Fibroblast of villous mesenchyme (primary cell): ENCODE measurements around the gene AUTS2. TPM values are rescaled to one million over a fixed set of nuclear protein-coding genes. Genes with fewer than 3 reads are reported as not detected.

Experiments used
- DNase-seq: peaks from one replicate; pipeline ENCODE4 v3.0.0-alpha.2; 2010; ENCODE audit warnings: low read depth
- H3K4me3 ChIP-seq: 2 replicates; pipeline ENCODE4 v1.5.1; 2011; ENCODE audit warnings: low read depth, mild to moderate bottlenecking, low read length
- CTCF ChIP-seq: IDR thresholded peaks from 2 replicates; pipeline ENCODE4 v1.5.1; 2012; ENCODE audit warnings: low read depth, mild to moderate bottlenecking, low read length; ENCODE audit not compliant: insufficient read depth
- total RNA-seq: library from RNA; depleted of rRNA; stranded (reverse); fragments of >200 nt; gene quantifications from 2 replicates; pipeline ENCODE4 v1.2.3, GENCODE V29; 2012

Gene AUTS2
- total RNA-seq, 1 donor, result 3.9 TPM

GRCh38 chr7:70673778-70674570 lies 1075.7 kb downstream of the AUTS2 start:
- TF ChIP-seq CTCF, result no peak
- no peak overlapping the region for H3K4me3 ChIP-seq
- no peak for DNase-seq

- no peak overlapping the region for H3K4me3 ChIP-seq
- DNase-seq, result no peak
- no peak for TF ChIP-seq CTCF
Measured at GRCh38 chr7:70674571-70675010, 1076.3 kb downstream of the AUTS2 start.

- no peak overlapping the region for H3K4me3 ChIP-seq
- no peak for TF ChIP-seq CTCF
- DNase-seq, result no peak
Measured at GRCh38 chr7:70676243-70676642, 1078.0 kb downstream of the AUTS2 start.

- DNase-seq, result peak; percentile 3
- TF ChIP-seq CTCF, result no peak
- H3K4me3 ChIP-seq, result no peak overlapping the region
Measured at GRCh38 chr7:70678621-70679251, 1080.5 kb downstream of the AUTS2 start.

GRCh38 chr7:70679661-70680060 lies 1081.4 kb downstream of the AUTS2 start:
- TF ChIP-seq CTCF, result no peak
- no peak overlapping the region for H3K4me3 ChIP-seq
- DNase-seq, result no peak

- no peak for TF ChIP-seq CTCF
- no peak for DNase-seq
- H3K4me3 ChIP-seq, result no peak overlapping the region
Measured at GRCh38 chr7:70680306-70680705, 1082.0 kb downstream of the AUTS2 start.
